ENCODE measurements around the gene RXFP3. TPM values are rescaled to one million over a fixed set of nuclear protein-coding genes. Genes with fewer than 3 reads are reported as not detected.

RXFP3 gene
- total and polyA plus RNA-seq, 2 of the 8 experiments (the other 6 are each of a cell fraction or from before 2014, with no cell fraction given): 0.15 TPM; not detected in 1

- Histone ChIP-seq H2BK20ac (ENCODE audit: low read length) (no peak overlapping the region), H3K4me2 (ENCODE audit: insufficient read depth in 1 of 2, low read depth in 2 of 2, low read length in 2 of 2) (no peak overlapping the region), H3K23me2 (ENCODE audit: low read depth, low read length) (peaks cover 7% of the 10 kb centered on the region), H3K36me3 (ENCODE audit: control insufficient read depth in 2 of 4, insufficient read depth in 4 of 4, low read length in 3 of 4) (no peaks in the 10 kb centered on the region), H4K91ac (replicated peaks; ENCODE audit: insufficient read length, low read length) (no peak overlapping the region), H4K20me1 (replicated peaks in 1 of 2; ENCODE audit: control insufficient read depth in 1 of 2, insufficient read depth in 2 of 2, low read length in 2 of 2) (no peaks in the 10 kb centered on the region), H2BK12ac (ENCODE audit: low read depth, low read length) (no peak overlapping the region), H3K4me1 (replicated peaks in 1 of 4; ENCODE audit: control insufficient read depth in 3 of 4, insufficient read depth in 4 of 4, low read length in 3 of 4) (peaks cover 0 to 4% (median 3%) of the 10 kb centered on the region in 4 experiments; a peak in 3 of 7 replicates), H2AFZ (ENCODE audit: low read length) (no peak overlapping the region), H3K79me2 (ENCODE audit: control insufficient read depth in 1 of 2, insufficient read depth in 2 of 2, low read length in 2 of 2) (no peaks in the 10 kb centered on the region), H3K27ac (ENCODE audit: low read depth, low read length) (no peak overlapping the region), H3K23ac (ENCODE audit: insufficient read length) (no peak overlapping the region), H3K9ac (replicated peaks in 1 of 4; ENCODE audit: extremely low read depth in 1 of 4, low read depth in 3 of 4, low read length in 3 of 4) (no peak overlapping the region), H4K5ac (ENCODE audit: insufficient read length, low read depth, low read length) (no peak overlapping the region), H3K4ac (replicated peaks; ENCODE audit: insufficient read length, low read depth, low read length) (no peak overlapping the region), H3K14ac (ENCODE audit: insufficient read length) (no peak overlapping the region), H3K18ac (ENCODE audit: extremely low read depth, low read length) (no peak overlapping the region), H3K9me3 (ENCODE audit: insufficient read depth in 2 of 2, low read depth in 1 of 2, low read length in 1 of 2) (no peaks in the 10 kb centered on the region), H2BK5ac (ENCODE audit: low read depth, low read length) (no peak overlapping the region), H2BK15ac (ENCODE audit: low read length) (no peak overlapping the region), H4K8ac (ENCODE audit: extremely low read depth, insufficient read depth, low read length) (no peak overlapping the region), H2BK120ac (replicated peaks; ENCODE audit: low read depth, low read length) (no peak overlapping the region), H3K79me1 (ENCODE audit: low read depth, low read length) (no peaks in the 10 kb centered on the region), H3K4me3 (ENCODE audit: extremely low read depth in 1 of 4, insufficient read depth in 2 of 4, low read depth in 3 of 4, low read length in 4 of 4) (no peak overlapping the region), H3K27me3 (replicated peaks in 1 of 4; ENCODE audit: control insufficient read depth in 3 of 4, extremely low read depth in 1 of 4, insufficient read depth in 3 of 4, low read length in 3 of 4) (peaks cover 0 to 17% (median 13%) of the 10 kb centered on the region in 4 experiments; a peak in 5 of 7 replicates), H2AK5ac (ENCODE audit: low read depth, low read length) (no peak overlapping the region), H3K56ac (replicated peaks; ENCODE audit: insufficient read length, low read depth, low read length) (no peak overlapping the region)
- FAIRE-seq (no peak), DNase-seq (ENCODE audit: low read depth in 1 of 2, low spot score in 2 of 2) (no peak)
- TF ChIP-seq KDM1A (IDR thresholded peaks at IDR 0.05; ENCODE audit: borderline replicate concordance, low read length) (no peak), TCF12 (IDR thresholded peaks at IDR 0.05; ENCODE audit: low read depth, low read length) (no peak), CHD1 (IDR thresholded peaks at IDR 0.05; ENCODE audit: low read depth, low read length) (no peak), POLR2AphosphoS5 (IDR thresholded peaks at IDR 0.05; ENCODE audit: low read depth, low read length) (no peak), SP1 (IDR thresholded peaks at IDR 0.05; ENCODE audit: low read depth, low read length) (no peak), E2F6 (IDR thresholded peaks at IDR 0.05) (no peak), BACH1 (IDR thresholded peaks at IDR 0.05; ENCODE audit: low read length) (no peak), SAP30 (IDR thresholded peaks at IDR 0.05; ENCODE audit: insufficient read depth, insufficient replicate concordance, low read length) (no peak)
- 87% methylated on average over 14 of the region's 14 CpGs; no CpG with 5 or more reads in 1 of the 2 experiments for WGBS, 2 experiments (ENCODE audit: extremely low coverage in 1 of 2, insufficient coverage in 1 of 2, insufficient read length in 1 of 2, insufficient replicate concordance in 2 of 2, low coverage in 1 of 2, low lambda C conversion rate in 2 of 2, missing lambda C conversion rate in 1 of 2)
- ChIA-PET CTCF (ENCODE audit: partially characterized antibody) (interaction anchor here (0.6 to 1.4 kb wide), 6 partner anchors 21 to 145 kb away, joined by 3 to 4 read pairs (median 3); no protein-coding TSS in a partner anchor), POLR2A (ENCODE audit: partially characterized antibody) (no interaction called here)
Observed at GRCh38 chr5:33938507-33938796, 2.3 kb downstream of the RXFP3 start.
